Measurements from ENCODE around the gene SORL1.

SORL1 gene

GRCh38 chr11:121670805-121671282, 218.7 kb downstream of the SORL1 start:
- no peak for DNase-seq

GRCh38 chr11:121671283-121672168, 219.4 kb downstream of the SORL1 start:
- DNase-seq, result no peak

- no peak for DNase-seq
These were observed 220.7 kb downstream of the SORL1 start for GRCh38 chr11:121672630-121673487.

- no peak for DNase-seq
These were observed 229.6 kb downstream of the SORL1 start for GRCh38 chr11:121681550-121682268.
